ENCODE results near the gene PIGL.

- TF ChIP-seq CTCF (IDR thresholded peaks at IDR 0.05) (no peak), POLR2A (IDR thresholded peaks at IDR 0.05) (no peak)
Observed at GRCh38 chr17:16258901-16259300, 41.9 kb downstream of the PIGL start.

Measured in uterus (tissue), 2 donors.